ENCODE results near the gene ATF3. TPM values are rescaled to one million over a fixed set of nuclear protein-coding genes. Genes with fewer than 3 reads are reported as not detected.

The ATF3 gene
- total RNA-seq, 1 donor, result 5.2 TPM

DNA sequence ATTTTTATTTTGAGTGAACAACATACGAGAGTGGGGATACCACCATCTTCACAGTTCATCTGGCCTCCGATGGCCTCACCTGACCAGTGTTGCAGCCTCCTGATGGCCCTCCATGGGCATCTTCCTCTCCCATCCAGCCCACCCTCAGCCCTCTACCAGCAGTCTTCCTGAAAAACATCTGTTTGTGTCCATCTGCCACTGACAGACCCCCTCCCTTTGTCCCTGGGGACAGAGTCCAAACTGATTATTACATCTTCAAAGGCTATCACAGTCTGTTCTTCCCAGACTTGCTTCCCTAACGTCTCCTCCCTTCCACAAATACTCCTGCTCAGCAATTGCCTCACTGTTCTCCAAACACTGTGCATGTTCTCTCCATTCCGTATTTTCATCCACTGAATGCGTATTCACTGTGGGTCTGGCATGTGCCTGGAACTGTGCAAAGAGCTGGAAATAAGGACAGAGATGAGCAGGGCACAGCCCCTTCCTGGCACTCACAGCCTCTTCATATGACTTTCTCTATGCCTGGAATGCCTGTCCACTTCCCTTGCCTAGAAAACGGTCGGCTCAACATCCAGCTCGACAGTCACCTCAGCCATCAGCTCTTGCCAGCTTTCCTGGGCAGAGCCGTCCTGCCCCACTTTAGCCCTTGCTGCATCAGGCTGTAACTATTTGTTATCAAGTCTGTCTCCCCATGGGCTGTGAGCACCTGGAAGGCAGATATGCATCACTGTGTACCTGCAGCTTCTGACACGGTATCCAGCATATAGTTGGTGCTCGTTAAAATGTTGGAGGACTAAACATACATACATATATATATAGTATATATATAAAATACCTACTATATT, 8.3 kb upstream of the ATF3 start:
- no peak overlapping the region for H3K4me3 ChIP-seq (ENCODE audit: low read depth, low read length)
- DNase-seq (ENCODE audit: low read depth), result no peak
- TF ChIP-seq, protein P1, sequence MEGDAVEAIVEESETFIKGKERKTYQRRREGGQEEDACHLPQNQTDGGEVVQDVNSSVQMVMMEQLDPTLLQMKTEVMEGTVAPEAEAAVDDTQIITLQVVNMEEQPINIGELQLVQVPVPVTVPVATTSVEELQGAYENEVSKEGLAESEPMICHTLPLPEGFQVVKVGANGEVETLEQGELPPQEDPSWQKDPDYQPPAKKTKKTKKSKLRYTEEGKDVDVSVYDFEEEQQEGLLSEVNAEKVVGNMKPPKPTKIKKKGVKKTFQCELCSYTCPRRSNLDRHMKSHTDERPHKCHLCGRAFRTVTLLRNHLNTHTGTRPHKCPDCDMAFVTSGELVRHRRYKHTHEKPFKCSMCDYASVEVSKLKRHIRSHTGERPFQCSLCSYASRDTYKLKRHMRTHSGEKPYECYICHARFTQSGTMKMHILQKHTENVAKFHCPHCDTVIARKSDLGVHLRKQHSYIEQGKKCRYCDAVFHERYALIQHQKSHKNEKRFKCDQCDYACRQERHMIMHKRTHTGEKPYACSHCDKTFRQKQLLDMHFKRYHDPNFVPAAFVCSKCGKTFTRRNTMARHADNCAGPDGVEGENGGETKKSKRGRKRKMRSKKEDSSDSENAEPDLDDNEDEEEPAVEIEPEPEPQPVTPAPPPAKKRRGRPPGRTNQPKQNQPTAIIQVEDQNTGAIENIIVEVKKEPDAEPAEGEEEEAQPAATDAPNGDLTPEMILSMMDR (IDR thresholded peaks at IDR 0.05; ENCODE audit: insufficient read depth, low read length), result no peak

DNA sequence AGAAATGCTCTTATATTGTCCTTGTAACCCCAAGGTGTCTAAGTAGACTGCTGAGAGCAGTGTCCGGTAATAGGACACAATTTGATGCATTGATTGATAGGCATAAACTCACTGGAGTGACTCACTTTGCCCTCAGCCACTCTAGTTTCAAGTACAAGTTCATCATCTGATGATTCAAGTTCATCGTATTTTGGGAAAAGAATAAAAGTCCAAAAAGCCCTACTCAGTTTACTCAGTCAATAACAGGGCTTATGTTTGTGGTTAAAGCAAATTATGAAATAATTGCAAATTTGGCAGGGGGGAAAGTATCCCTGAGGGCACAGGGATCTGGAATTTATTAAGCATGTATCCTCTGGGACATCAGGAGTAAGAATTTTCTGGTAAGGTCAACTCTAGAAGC, 7.6 kb upstream of the ATF3 start:
- H3K4me3 ChIP-seq (ENCODE audit: low read depth, low read length), result no peak overlapping the region
- TF ChIP-seq, protein P1 (IDR thresholded peaks at IDR 0.05; ENCODE audit: insufficient read depth, low read length), result no peak
- no peak for DNase-seq (ENCODE audit: low read depth)

GRCh38 chr1:212601524-212601923, 7.0 kb upstream of the ATF3 start:
- TF ChIP-seq, protein P1 (IDR thresholded peaks at IDR 0.05; ENCODE audit: insufficient read depth, low read length), result no peak
- no peak for DNase-seq (ENCODE audit: low read depth)
- H3K4me3 ChIP-seq (ENCODE audit: low read depth, low read length), result no peak overlapping the region

- TF ChIP-seq, protein P1 (IDR thresholded peaks at IDR 0.05; ENCODE audit: insufficient read depth, low read length), result no peak
- H3K4me3 ChIP-seq (ENCODE audit: low read depth, low read length), result no peak overlapping the region
- DNase-seq (ENCODE audit: low read depth), result peak; percentile 46
Measured at GRCh38 chr1:212605441-212606394, 2.8 kb upstream of the ATF3 start.

GRCh38 chr1:212606395-212607205, 2.0 kb upstream of the ATF3 start:
- DNase-seq (ENCODE audit: low read depth), result peak; percentile 18
- TF ChIP-seq, protein P1 (IDR thresholded peaks at IDR 0.05; ENCODE audit: insufficient read depth, low read length), result no peak
- no peak overlapping the region for H3K4me3 ChIP-seq (ENCODE audit: low read depth, low read length)
